ENCODE results near the gene RXFP1.

The RXFP1 gene

GRCh38 chr4:158610790-158611189 lies 89.1 kb downstream of the RXFP1 start:
- Histone ChIP-seq H3K27me3 (ENCODE audit: low read depth, low read length) (no peaks in the 10 kb centered on the region), H3K36me3 (replicated peaks; ENCODE audit: low read depth, low read length) (no peaks in the 10 kb centered on the region), H3K4me3 (ENCODE audit: low read length) (peak overlapping the region; percentile 64), H3K27ac (ENCODE audit: low read length) (peak overlapping the region; percentile 47), H2AFZ (ENCODE audit: low read depth, low read length) (no peak overlapping the region), H3K4me2 (ENCODE audit: low read length) (peak overlapping the region; percentile 92), H4K20me1 (ENCODE audit: insufficient read depth, low read length) (peaks cover 8% of the 10 kb centered on the region), H3K4me1 (ENCODE audit: low read length) (peaks cover 20% of the 10 kb centered on the region), H3K79me2 (ENCODE audit: low read length) (no peaks in the 10 kb centered on the region), H3K9me3 (ENCODE audit: insufficient read depth, low read length) (no peaks in the 10 kb centered on the region), H3K9ac (ENCODE audit: low read length) (no peak overlapping the region)
- no peak for TF ChIP-seq EZH2phosphoT487 (IDR thresholded peaks at IDR 0.05; ENCODE audit: low read depth)
- TF ChIP-seq, protein P1, sequence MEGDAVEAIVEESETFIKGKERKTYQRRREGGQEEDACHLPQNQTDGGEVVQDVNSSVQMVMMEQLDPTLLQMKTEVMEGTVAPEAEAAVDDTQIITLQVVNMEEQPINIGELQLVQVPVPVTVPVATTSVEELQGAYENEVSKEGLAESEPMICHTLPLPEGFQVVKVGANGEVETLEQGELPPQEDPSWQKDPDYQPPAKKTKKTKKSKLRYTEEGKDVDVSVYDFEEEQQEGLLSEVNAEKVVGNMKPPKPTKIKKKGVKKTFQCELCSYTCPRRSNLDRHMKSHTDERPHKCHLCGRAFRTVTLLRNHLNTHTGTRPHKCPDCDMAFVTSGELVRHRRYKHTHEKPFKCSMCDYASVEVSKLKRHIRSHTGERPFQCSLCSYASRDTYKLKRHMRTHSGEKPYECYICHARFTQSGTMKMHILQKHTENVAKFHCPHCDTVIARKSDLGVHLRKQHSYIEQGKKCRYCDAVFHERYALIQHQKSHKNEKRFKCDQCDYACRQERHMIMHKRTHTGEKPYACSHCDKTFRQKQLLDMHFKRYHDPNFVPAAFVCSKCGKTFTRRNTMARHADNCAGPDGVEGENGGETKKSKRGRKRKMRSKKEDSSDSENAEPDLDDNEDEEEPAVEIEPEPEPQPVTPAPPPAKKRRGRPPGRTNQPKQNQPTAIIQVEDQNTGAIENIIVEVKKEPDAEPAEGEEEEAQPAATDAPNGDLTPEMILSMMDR (IDR thresholded peaks at IDR 0.05; ENCODE audit: low read depth, low read length), result no peak

- Histone ChIP-seq H3K9me3 (ENCODE audit: insufficient read depth, low read length) (no peaks in the 10 kb centered on the region), H2AFZ (ENCODE audit: low read depth, low read length) (no peak overlapping the region), H3K9ac (ENCODE audit: low read length) (no peak overlapping the region), H3K79me2 (ENCODE audit: low read length) (no peaks in the 10 kb centered on the region), H4K20me1 (ENCODE audit: insufficient read depth, low read length) (peaks cover 8% of the 10 kb centered on the region), H3K27me3 (ENCODE audit: low read depth, low read length) (no peaks in the 10 kb centered on the region), H3K4me2 (ENCODE audit: low read length) (no peak overlapping the region), H3K27ac (ENCODE audit: low read length) (no peak overlapping the region), H3K4me1 (ENCODE audit: low read length) (peaks cover 20% of the 10 kb centered on the region), H3K4me3 (ENCODE audit: low read length) (no peak overlapping the region), H3K36me3 (replicated peaks; ENCODE audit: low read depth, low read length) (no peaks in the 10 kb centered on the region)
- TF ChIP-seq, protein P1 (IDR thresholded peaks at IDR 0.05; ENCODE audit: low read depth, low read length), result no peak
- no peak for TF ChIP-seq EZH2phosphoT487 (IDR thresholded peaks at IDR 0.05; ENCODE audit: low read depth)
Observed at GRCh38 chr4:158613046-158613445, 91.4 kb downstream of the RXFP1 start.

DNA sequence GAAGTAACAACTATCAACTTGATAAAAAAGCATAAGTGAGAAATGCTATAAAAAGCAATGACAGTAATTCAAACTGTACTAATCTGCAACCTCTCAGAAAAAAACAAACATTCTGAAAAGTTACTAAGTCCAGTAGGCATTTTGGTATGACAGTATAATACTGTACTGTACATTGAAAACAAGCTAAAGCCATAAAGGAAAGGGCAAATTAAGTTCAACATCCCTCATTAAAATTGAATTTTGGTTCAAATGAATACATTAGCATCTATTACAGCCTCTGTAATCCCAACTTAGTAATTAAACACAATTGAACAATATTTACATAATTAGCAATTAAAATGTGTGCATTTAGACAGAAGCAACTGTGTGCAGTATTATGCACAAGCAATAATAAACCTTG lies 96.3 kb downstream of the RXFP1 start:
- H3K79me2 ChIP-seq (ENCODE audit: low read length), result no peaks in the 10 kb centered on the region
- H3K36me3 ChIP-seq (replicated peaks; ENCODE audit: low read depth, low read length), result no peaks in the 10 kb centered on the region
- H3K4me3 ChIP-seq (ENCODE audit: low read length), result no peak overlapping the region
- no peak overlapping the region for H3K4me2 ChIP-seq (ENCODE audit: low read length)
- no peaks in the 10 kb centered on the region; the same call in 1 of the 2 replicates for H3K4me1 ChIP-seq (ENCODE audit: low read length)
- no peak for TF ChIP-seq EZH2phosphoT487 (IDR thresholded peaks at IDR 0.05; ENCODE audit: low read depth)
- TF ChIP-seq, protein P1 (IDR thresholded peaks at IDR 0.05; ENCODE audit: low read depth, low read length), result no peak
- no peaks in the 10 kb centered on the region for H3K9me3 ChIP-seq (ENCODE audit: insufficient read depth, low read length)
- H2AFZ ChIP-seq (ENCODE audit: low read depth, low read length), result no peak overlapping the region
- H3K9ac ChIP-seq (ENCODE audit: low read length), result no peak overlapping the region
- H4K20me1 ChIP-seq (ENCODE audit: insufficient read depth, low read length), result no peaks in the 10 kb centered on the region
- H3K27me3 ChIP-seq (ENCODE audit: low read depth, low read length), result no peaks in the 10 kb centered on the region
- no peak overlapping the region for H3K27ac ChIP-seq (ENCODE audit: low read length)

DNA sequence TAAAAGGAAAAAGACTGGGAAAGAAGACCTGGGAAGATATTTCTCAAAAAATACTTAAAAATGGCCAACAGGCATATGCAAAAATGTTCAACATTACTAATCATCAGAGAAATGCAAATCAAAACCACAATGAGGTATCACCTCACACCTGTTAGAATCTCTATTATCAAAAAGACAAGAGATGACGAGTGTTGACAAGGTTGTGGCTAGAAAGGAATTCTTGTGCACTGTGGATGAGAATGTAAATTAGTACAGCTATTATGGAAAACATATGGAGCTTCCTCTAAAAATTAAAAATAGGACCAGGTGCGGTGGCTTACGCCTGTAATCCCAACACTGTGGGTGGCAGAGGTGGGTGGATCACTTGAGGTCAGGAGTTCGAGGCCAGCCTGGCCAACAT lies 100.0 kb downstream of the RXFP1 start:
- Histone ChIP-seq H3K36me3 (replicated peaks; ENCODE audit: low read depth, low read length) (no peaks in the 10 kb centered on the region), H3K9me3 (ENCODE audit: insufficient read depth, low read length) (no peaks in the 10 kb centered on the region), H3K4me3 (ENCODE audit: low read length) (no peak overlapping the region), H3K4me1 (ENCODE audit: low read length) (no peaks in the 10 kb centered on the region; the same call in 1 of the 2 replicates), H3K9ac (ENCODE audit: low read length) (no peak overlapping the region), H2AFZ (ENCODE audit: low read depth, low read length) (no peak overlapping the region), H4K20me1 (ENCODE audit: insufficient read depth, low read length) (no peaks in the 10 kb centered on the region), H3K27me3 (ENCODE audit: low read depth, low read length) (peaks cover 9% of the 10 kb centered on the region), H3K27ac (ENCODE audit: low read length) (no peak overlapping the region), H3K79me2 (ENCODE audit: low read length) (no peaks in the 10 kb centered on the region), H3K4me2 (ENCODE audit: low read length) (no peak overlapping the region)
- no peak for TF ChIP-seq EZH2phosphoT487 (IDR thresholded peaks at IDR 0.05; ENCODE audit: low read depth)
- TF ChIP-seq, protein P1 (IDR thresholded peaks at IDR 0.05; ENCODE audit: low read depth, low read length), result no peak
